Measurements from ENCODE around the gene FXYD5.

GRCh38 chr19:35143818-35144217 is 10.7 kb upstream of the FXYD5 start:
- TF ChIP-seq CTCF (IDR thresholded peaks at IDR 0.05) (no peak), POLR2A (IDR thresholded peaks at IDR 0.05) (no peak), POLR2AphosphoS5 (IDR thresholded peaks at IDR 0.05; ENCODE audit: insufficient read depth in 1 of 2, low read depth in 1 of 2) (no peak)
